DND-41 (cell line): ENCODE measurements around the gene MYH7.

Experiments used
- EZH2 ChIP-seq: IDR thresholded peaks from 3 replicates; pipeline ENCODE4 v1.6.1; 2012; ENCODE audit warnings: borderline replicate concordance, low read depth, mild to moderate bottlenecking, moderate library complexity, low read length, inconsistent platforms; ENCODE audit not compliant: severe bottlenecking
- TF ChIP-seq, protein P1 (sequence below): IDR thresholded peaks from 2 replicates; pipeline ENCODE4 v1.5.1; 2012; ENCODE audit warnings: borderline replicate concordance, low read length, moderate library complexity, mild to moderate bottlenecking; ENCODE audit not compliant: poor library complexity, severe bottlenecking; ENCODE audit errors: extremely low read depth

DNA sequence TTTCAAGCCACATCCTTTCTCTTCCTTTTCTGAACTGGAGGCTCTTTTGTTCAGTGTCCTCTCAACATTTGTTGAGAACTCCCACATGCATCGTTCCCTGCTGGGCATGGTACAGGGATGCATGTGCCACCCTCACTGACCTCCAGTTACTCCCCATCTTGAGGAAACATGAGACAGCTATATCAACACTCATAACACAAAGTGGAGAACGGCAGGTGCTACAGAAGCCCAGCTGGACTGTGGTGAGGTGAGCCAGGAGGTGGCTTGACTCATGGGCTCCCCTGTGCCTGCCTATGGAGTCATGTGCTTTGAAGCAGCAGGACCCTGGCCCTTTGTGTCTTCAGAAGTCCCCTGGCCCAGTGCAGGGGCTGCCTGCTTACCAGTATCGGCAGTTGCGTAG, 37.1 kb downstream of the MYH7 start:
- TF ChIP-seq, protein P1, sequence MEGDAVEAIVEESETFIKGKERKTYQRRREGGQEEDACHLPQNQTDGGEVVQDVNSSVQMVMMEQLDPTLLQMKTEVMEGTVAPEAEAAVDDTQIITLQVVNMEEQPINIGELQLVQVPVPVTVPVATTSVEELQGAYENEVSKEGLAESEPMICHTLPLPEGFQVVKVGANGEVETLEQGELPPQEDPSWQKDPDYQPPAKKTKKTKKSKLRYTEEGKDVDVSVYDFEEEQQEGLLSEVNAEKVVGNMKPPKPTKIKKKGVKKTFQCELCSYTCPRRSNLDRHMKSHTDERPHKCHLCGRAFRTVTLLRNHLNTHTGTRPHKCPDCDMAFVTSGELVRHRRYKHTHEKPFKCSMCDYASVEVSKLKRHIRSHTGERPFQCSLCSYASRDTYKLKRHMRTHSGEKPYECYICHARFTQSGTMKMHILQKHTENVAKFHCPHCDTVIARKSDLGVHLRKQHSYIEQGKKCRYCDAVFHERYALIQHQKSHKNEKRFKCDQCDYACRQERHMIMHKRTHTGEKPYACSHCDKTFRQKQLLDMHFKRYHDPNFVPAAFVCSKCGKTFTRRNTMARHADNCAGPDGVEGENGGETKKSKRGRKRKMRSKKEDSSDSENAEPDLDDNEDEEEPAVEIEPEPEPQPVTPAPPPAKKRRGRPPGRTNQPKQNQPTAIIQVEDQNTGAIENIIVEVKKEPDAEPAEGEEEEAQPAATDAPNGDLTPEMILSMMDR, result no peak
- TF ChIP-seq EZH2, result no peak
